Esophagus muscularis mucosa (tissue), 4 donors: ENCODE data around the gene SAMD10.

Source experiments
- CTCF ChIP-seq, 3 experiments: fragments of 200-600 bp in 2 of 3; fragments of 450-650 bp in 1 of 3; sonication (generic) in 2 of 3; IDR thresholded peaks; one replicate each; pipeline ENCODE4 v1.5.1; 2017 to 2019; ENCODE audit warnings: antibody characterized with exemption in 3 of 3, mild to moderate bottlenecking in 2 of 3, moderate library complexity in 1 of 3
- EP300 ChIP-seq: sonication (generic); formaldehyde crosslinking; IDR thresholded peaks from one replicate; pipeline ENCODE4 v1.6.1; 2017; ENCODE audit warnings: antibody characterized with exemption
- POLR2A ChIP-seq: fragments of 450-650 bp; IDR thresholded peaks from one replicate; pipeline ENCODE4 v1.6.1; 2017; ENCODE audit warnings: antibody characterized with exemption, moderate library complexity, mild to moderate bottlenecking, low read depth
- POLR2AphosphoS5 ChIP-seq, 2 donors: sonication (generic); formaldehyde crosslinking; IDR thresholded peaks; one replicate each; pipeline ENCODE4 v1.6.1; 2017; ENCODE audit warnings: antibody characterized with exemption in 2 of 2

GRCh38 chr20:63926298-63926697 is 53.1 kb downstream of the SAMD10 start:
- TF ChIP-seq CTCF (IDR thresholded peaks at IDR 0.05): no peak
- TF ChIP-seq POLR2A: no peak
- no peak for TF ChIP-seq POLR2AphosphoS5 (IDR thresholded peaks at IDR 0.05)
- no peak for TF ChIP-seq EP300
